HL-60 (cell line): Measurements from ENCODE around the gene CLTB.

Experiments used
- DNase-seq, 2 experiments: peaks; one replicate each; pipeline ENCODE4 v3.0.0-alpha.2; 2010 to 2020; ENCODE audit warnings: low read depth in 1 of 2, low spot score in 1 of 2
- H3K27ac ChIP-seq: fragments of 250-450 bp; sonication (Bioruptor Pico); replicated peaks from 2 replicates; pipeline ENCODE4 v1.5.1; 2020; ENCODE audit warnings: mild to moderate bottlenecking, moderate library complexity
- H3K27me3 ChIP-seq: fragments of 250-450 bp; sonication (Bioruptor Pico); 2 replicates; pipeline ENCODE4 v1.5.1; 2021; ENCODE audit warnings: mild to moderate bottlenecking, moderate library complexity; ENCODE audit not compliant: insufficient read depth, poor library complexity, severe bottlenecking
- H3K4me3 ChIP-seq: replicated peaks from 2 replicates; pipeline ENCODE4 v1.5.1; 2011; ENCODE audit warnings: mild to moderate bottlenecking, control low read depth, low read length; ENCODE audit not compliant: insufficient read depth
- GABPA ChIP-seq: IDR thresholded peaks from 2 replicates; pipeline ENCODE4 v1.6.1; 2012; ENCODE audit warnings: low read depth
- POLR2AphosphoS5 ChIP-seq: IDR thresholded peaks from 2 replicates; pipeline ENCODE4 v1.6.1; 2012; ENCODE audit warnings: low read depth
- SPI1 ChIP-seq: IDR thresholded peaks from 2 replicates; pipeline ENCODE4 v1.6.1; 2012; ENCODE audit warnings: low read depth, mild to moderate bottlenecking, borderline replicate concordance
- TF ChIP-seq, protein P1 (sequence below): IDR thresholded peaks from 2 replicates; pipeline ENCODE4 v1.6.1; 2012; ENCODE audit warnings: low read depth; ENCODE audit not compliant: insufficient replicate concordance
- TF ChIP-seq, protein P2 (sequence below): IDR thresholded peaks from one replicate; pipeline ENCODE4 v1.5.1; 2011; ENCODE audit warnings: low read length, control low read depth, inconsistent platforms; ENCODE audit not compliant: insufficient read depth

The CLTB gene

GRCh38 chr5:176401281-176402205 lies 14.8 kb downstream of the CLTB start:
- Histone ChIP-seq H3K27ac (no peak overlapping the region), H3K27me3 (no peaks in the 10 kb centered on the region), H3K4me3 (no peak overlapping the region)
- no peak for DNase-seq
- TF ChIP-seq SPI1 (no peak), POLR2AphosphoS5 (no peak), GABPA (no peak)
- TF ChIP-seq, protein P1, sequence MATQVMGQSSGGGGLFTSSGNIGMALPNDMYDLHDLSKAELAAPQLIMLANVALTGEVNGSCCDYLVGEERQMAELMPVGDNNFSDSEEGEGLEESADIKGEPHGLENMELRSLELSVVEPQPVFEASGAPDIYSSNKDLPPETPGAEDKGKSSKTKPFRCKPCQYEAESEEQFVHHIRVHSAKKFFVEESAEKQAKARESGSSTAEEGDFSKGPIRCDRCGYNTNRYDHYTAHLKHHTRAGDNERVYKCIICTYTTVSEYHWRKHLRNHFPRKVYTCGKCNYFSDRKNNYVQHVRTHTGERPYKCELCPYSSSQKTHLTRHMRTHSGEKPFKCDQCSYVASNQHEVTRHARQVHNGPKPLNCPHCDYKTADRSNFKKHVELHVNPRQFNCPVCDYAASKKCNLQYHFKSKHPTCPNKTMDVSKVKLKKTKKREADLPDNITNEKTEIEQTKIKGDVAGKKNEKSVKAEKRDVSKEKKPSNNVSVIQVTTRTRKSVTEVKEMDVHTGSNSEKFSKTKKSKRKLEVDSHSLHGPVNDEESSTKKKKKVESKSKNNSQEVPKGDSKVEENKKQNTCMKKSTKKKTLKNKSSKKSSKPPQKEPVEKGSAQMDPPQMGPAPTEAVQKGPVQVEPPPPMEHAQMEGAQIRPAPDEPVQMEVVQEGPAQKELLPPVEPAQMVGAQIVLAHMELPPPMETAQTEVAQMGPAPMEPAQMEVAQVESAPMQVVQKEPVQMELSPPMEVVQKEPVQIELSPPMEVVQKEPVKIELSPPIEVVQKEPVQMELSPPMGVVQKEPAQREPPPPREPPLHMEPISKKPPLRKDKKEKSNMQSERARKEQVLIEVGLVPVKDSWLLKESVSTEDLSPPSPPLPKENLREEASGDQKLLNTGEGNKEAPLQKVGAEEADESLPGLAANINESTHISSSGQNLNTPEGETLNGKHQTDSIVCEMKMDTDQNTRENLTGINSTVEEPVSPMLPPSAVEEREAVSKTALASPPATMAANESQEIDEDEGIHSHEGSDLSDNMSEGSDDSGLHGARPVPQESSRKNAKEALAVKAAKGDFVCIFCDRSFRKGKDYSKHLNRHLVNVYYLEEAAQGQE: no peak
- TF ChIP-seq, protein P2, sequence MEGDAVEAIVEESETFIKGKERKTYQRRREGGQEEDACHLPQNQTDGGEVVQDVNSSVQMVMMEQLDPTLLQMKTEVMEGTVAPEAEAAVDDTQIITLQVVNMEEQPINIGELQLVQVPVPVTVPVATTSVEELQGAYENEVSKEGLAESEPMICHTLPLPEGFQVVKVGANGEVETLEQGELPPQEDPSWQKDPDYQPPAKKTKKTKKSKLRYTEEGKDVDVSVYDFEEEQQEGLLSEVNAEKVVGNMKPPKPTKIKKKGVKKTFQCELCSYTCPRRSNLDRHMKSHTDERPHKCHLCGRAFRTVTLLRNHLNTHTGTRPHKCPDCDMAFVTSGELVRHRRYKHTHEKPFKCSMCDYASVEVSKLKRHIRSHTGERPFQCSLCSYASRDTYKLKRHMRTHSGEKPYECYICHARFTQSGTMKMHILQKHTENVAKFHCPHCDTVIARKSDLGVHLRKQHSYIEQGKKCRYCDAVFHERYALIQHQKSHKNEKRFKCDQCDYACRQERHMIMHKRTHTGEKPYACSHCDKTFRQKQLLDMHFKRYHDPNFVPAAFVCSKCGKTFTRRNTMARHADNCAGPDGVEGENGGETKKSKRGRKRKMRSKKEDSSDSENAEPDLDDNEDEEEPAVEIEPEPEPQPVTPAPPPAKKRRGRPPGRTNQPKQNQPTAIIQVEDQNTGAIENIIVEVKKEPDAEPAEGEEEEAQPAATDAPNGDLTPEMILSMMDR: no peak

GRCh38 chr5:176400382-176401156 lies 15.8 kb downstream of the CLTB start:
- Histone ChIP-seq H3K27me3 (no peaks in the 10 kb centered on the region), H3K27ac (no peak overlapping the region), H3K4me3 (no peak overlapping the region)
- DNase-seq: no peak
- TF ChIP-seq POLR2AphosphoS5 (no peak), GABPA (no peak), SPI1 (no peak)
- TF ChIP-seq, protein P1: no peak
- TF ChIP-seq, protein P2: no peak

DNA sequence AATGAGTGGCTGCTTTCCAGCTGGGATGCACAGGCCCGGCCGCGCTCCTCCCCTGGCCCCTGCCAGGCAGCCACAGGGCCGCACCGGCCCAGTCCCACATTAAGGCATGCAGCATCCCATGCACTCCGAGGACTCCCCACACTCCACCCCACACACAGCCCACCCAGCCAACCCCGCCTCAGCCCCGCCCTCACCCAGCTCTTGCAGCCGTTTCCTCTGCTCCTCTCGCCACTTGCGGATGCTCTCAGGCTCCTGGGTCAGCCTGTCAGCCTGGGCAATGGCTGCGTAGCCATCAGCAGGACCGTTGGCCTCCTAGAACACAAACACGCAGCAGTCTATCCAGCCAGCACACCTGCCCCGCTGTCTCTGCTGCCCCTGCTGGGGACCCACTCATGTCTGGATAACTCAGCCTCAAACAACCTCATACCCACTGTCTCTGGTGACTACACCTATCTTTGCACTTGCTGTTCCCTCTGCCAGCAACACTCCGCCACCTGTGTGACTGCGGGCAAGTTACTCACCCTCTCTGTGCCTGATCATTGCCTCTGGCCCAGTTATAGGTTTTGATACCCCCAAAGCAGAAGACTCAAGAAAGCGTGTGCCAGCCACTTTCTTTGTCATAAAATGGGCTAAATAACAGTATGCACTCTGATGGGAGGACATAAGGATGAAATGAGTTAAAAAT lies 18.5 kb downstream of the CLTB start:
- no peak for DNase-seq
- no peak overlapping the region for H3K4me3 ChIP-seq
- TF ChIP-seq SPI1: no peak
- no peak for TF ChIP-seq POLR2AphosphoS5
- TF ChIP-seq GABPA: no peak
- TF ChIP-seq, protein P2: no peak
- TF ChIP-seq, protein P1: no peak
- no peak overlapping the region for H3K27ac ChIP-seq
- no peaks in the 10 kb centered on the region for H3K27me3 ChIP-seq
